UCSD-AML1 (cell line): ENCODE data around the gene LILRB5.
"Not testable (repeated sequence)": the region's sequence is repeated elsewhere in the genome, so short reads cannot be mapped to it uniquely, and the experiment has no call there.

ENCODE experiments used
- DNase-seq: peaks from one replicate; lab custom pipeline; 2025; ENCODE audit not compliant: unreplicated experiment; lab: John Stamatoyannopoulos, UW

The LILRB5 gene

DNA sequence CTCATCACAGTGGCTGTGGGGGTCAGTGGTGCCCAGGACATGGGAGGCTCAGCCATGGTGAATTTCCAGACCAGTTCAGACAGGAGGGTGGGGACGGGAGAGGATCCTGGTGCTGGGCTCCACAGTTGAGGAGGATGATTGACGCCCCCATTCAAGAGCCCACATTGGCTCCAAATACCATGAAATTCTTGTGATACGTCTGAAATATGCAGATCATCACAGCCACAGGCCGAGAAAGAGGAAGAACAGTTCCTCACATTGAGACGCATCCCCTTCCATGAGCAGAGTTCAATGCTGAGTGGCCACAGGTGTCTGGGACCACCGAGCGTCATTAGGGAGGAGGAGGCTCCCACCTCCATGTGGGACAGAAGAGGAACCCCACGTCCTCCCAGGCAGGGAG is 13.3 kb downstream of the LILRB5 start:
- DNase-seq, result not testable (repeated sequence)

- not testable (repeated sequence) for DNase-seq
Measured at GRCh38 chr19:54242646-54243045, 14.4 kb downstream of the LILRB5 start, which contains the start of gene LILRA6. LILRA6 (minus strand) TSS chr19:54242790.

GRCh38 chr19:54242234-54242633 is 14.8 kb downstream of the LILRB5 start:
- not testable (repeated sequence) for DNase-seq

GRCh38 chr19:54240372-54241336 is 16.4 kb downstream of the LILRB5 start:
- not testable (repeated sequence) for DNase-seq

GRCh38 chr19:54239491-54240371 is 17.3 kb downstream of the LILRB5 start:
- DNase-seq, result not testable (repeated sequence)

GRCh38 chr19:54233941-54234340 is 23.1 kb downstream of the LILRB5 start:
- DNase-seq, result no peak

- peak; percentile 83 for DNase-seq
Measured at GRCh38 chr19:54231077-54231931, 25.8 kb downstream of the LILRB5 start.

GRCh38 chr19:54230031-54230430 is 27.0 kb downstream of the LILRB5 start:
- no peak for DNase-seq

- no peak for DNase-seq
Measured at GRCh38 chr19:54229146-54229545, 27.9 kb downstream of the LILRB5 start.

GRCh38 chr19:54224619-54225018 is 32.5 kb downstream of the LILRB5 start:
- DNase-seq, result not testable (repeated sequence)

- not testable (repeated sequence) for DNase-seq
Measured at GRCh38 chr19:54223937-54224281, 33.2 kb downstream of the LILRB5 start.

DNA sequence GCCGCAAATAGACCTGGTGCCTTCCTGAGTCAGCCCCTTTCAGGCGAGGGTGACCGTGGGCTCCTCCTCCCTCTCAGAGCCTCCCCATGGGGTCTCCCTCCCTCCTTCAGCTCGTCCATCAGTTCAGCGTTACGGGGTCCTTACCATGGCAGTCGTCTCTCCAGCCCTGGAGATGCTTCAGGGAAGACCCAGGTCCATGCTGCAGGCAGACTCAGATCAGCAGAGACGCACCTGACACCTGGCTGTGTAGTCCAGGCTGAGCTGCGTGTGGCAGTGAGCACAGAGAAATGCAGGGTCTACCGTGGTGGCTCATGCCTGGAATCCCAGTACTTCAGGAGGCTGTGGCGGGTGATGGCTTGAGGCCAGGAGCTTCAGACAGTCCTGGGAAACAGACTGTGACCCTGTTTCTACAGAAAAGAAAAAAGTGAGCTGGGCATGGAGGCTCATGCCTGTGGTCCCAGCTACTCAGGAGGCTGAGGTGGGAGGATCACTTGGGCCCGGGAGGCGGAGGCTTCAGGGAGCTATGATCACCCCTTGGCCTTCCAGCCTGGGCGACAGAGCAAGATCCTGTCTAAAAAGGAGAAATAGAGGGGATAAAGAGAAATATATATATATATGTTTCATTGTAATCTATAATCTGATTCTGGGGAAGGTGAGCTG is 33.7 kb downstream of the LILRB5 start:
- DNase-seq, result not testable (repeated sequence)

DNA sequence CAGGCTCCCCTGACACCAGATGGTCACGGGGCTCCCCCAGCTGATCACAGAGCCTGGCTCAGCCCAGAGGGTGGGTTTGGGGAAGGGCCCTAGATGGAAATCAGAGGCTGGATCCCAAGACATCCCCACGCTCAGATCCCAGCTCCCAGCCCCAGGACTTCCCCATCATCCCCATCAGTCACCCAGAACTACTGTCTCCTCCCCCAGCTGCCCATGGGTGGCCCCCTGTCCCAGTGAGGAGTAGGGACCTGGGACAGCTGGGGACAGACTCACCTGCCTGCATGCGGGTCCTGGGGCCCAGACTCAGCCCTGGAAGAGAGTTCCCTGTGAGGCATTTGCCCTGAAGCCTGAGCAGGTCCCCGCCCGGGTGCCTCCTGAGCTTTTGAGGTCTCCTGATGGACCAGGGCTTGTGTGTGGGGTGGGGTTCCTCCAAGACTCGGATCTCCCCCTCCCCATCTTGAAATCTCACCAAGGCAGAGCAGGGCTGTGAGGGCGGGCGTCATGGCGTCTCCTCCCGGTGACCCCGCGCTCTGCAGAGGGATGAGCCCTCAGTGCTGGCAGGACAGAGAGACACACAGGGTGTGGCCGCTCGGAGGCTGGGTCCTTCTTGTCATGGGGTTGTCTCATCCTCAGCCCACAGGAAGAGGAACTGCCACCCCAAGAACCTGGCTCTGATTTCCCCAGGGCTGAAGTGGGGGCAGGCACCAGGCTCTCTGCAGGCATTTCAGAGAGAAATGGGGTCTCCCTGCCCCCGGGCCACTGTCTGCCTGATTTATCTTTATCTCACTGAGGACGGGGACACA is 34.4 kb downstream of the LILRB5 start, which contains the start of gene LILRB3:
TSS of gene LILRB3 (minus strand) at position 534 of the 803 bp plus-strand sequence. CDS start at position 503, 31 bp downstream.
- DNase-seq, result not testable (repeated sequence)

- not testable (repeated sequence) for DNase-seq
Measured at GRCh38 chr19:54221947-54222346, 35.1 kb downstream of the LILRB5 start.

DNA sequence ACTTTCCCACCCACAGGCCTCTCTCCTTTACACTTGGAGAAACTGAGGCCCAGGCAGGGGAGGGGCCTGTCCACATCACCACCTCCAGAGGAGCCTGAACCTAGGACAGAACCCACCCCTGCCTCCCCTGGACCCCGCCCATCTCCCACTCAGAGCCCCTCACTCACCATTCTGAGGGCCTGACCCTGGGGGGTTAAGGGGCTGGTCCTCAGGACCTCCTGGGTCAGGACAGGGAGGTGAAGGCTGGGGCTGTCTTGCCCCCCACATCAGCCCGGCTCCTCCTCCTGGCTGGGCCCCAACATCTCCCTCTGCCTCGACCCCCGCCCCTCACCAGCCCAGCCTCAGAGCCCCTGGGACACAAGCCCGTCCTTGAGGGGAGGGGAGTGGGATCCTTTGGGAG is 37.4 kb downstream of the LILRB5 start:
- not testable (repeated sequence) for DNase-seq

DNA sequence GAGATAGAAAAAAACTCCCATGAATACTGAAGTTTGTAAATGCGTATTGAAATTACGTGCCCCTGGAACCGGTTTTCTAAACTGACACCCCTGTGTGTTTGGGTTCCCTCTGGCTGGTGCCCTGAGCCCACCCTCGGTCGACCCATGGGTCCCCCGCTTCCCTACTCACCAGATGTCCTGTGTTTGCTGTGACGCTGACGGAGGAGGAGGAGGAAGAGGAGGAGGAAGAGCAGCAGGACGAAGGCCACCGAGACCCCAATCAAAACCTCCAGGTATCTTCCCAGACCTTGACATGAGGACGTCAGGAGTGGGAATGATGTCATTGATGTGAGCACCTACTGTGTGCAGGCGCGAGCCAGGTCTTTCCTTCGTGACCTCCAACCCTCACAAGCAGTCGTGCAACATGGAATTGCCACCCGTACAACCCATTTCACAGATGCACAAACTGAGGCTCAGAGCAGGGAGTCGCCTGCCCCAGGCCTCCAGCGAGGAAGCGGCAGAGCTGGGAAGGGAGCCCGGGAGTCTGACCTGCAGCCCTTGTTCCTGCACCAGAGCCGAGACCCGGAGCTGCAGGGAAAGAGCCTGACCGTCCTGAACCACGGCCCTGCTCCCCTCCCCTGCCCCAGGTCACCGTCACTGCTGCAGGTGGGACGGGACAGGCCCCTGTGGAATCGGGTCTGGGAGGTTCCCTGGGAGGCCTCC is 38.0 kb downstream of the LILRB5 start:
- no peak for DNase-seq

DNA sequence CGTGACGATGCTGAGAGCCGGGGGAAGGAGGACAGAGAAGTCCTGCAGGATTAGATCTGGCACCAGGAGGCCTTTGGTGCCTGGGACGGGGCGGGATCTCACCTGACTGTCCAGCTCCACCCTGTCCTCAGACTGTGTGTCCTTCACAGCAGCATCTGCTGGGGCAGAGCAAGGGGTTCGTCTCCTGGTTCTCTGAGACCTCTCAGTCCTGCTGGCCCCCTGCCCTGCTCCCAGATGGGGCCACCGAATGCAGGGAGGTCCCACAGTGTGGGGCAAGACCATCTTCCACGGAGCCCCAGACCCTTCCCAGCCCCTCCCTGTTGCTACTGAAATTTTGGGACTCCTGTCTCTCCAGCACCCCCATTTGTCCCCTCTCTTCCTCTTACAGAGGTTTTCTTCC is 38.8 kb downstream of the LILRB5 start:
- DNase-seq, result no peak

DNA sequence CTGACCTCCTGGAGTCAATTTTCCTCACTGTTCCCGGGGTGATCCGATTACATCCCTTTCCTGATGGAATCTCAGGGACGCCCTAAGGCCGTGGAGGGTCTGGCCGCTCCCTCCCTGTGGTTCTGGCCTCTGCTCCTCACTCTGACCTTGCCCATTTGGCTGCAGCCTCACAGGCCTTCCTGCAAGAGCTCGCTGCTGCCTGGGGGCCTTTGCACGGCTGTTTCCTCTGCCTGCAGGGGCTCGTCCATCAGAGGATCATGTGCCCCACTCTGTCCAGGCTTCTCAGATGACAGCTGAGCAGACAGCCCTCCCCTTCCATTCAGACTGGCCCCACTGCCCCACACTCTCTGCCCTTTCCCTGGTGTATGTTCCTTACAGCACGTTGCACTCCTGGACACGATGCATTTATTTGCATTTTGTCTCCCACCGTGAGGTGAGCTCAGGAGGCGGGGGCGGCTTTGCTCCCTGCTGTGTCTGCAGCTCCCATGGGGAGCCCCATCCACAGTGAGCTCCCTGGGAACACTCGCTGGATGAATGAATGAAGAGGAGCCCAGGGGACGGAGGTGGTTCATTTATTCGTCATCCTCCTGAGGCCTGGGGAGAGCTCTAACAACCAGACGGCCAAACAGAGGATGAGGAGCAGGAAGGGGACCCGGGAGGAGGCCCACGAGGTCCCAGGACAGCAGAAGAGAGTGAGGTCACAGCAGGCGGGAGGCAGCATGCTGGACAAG is 39.4 kb downstream of the LILRB5 start:
- DNase-seq, result not testable (repeated sequence)
